Measurements from ENCODE around the gene LRP1B. TPM values are rescaled to one million over a fixed set of nuclear protein-coding genes. Genes with fewer than 3 reads are reported as not detected.

Gene LRP1B
- polyA plus RNA-seq, 1 of the 3 experiments (the other 2 are of a cell fraction) = 0.28 TPM

DNA sequence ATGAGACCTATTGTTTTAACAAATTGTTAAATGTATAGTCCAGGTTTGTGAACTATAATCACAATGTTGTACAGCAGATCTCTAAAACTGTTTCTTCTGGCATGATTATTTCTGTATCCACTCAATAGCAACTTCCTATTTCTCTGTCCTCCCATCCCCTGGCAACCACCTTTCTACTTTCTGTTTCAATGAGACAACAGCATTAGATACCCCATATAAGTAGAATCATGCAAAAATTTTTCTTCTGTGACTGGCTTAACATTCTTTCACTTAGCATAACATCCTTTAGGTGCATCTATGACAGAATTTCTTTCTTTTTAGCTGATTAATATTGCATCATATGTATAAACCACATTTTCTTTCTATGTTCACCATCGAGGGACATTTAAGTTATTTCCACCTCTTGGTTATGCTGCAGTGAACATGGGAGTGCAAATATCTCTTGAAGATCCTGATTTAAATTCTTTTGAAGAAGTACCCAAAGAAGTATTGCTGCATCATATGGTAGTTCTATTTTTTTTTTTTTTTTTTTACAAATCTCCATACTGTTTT lies 713.5 kb downstream of the LRP1B start:
- no peak overlapping the region for H3K9ac ChIP-seq
- CTCF ChIA-PET = no interaction called here
- no peak overlapping the region for H3K27ac ChIP-seq (ENCODE audit: low read depth in 2 of 2, low read length in 1 of 2)
- 64% methylated on average over 1 of the region's 1 CpG for WGBS (ENCODE audit: low lambda C conversion rate)
- H2AFZ ChIP-seq (ENCODE audit: low read depth) = 0 out of 2 replicates have a peak overlapping the region, but pooled peaks have one; percentile 2
- no peaks in the 10 kb centered on the region for H3F3A ChIP-seq (replicated peaks; ENCODE audit: insufficient read depth)
- H3K9me2 ChIP-seq = no peaks in the 10 kb centered on the region
- no peaks in the 10 kb centered on the region for H3K9me3 ChIP-seq
- H3K4me3 ChIP-seq (ENCODE audit: low read depth in 2 of 2, low read length in 1 of 2) = no peak overlapping the region
- no peaks in the 10 kb centered on the region for H3K36me3 ChIP-seq (replicated peaks in 1 of 2; ENCODE audit: control insufficient read depth in 1 of 2, insufficient read depth in 2 of 2, low read length in 1 of 2)
- POLR2A ChIA-PET = no interaction called here
- no peaks in the 10 kb centered on the region for H3K79me2 ChIP-seq (ENCODE audit: insufficient read depth)
- TF ChIP-seq, protein P1, sequence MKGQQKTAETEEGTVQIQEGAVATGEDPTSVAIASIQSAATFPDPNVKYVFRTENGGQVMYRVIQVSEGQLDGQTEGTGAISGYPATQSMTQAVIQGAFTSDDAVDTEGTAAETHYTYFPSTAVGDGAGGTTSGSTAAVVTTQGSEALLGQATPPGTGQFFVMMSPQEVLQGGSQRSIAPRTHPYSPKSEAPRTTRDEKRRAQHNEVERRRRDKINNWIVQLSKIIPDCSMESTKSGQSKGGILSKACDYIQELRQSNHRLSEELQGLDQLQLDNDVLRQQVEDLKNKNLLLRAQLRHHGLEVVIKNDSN (IDR thresholded peaks at IDR 0.05; ENCODE audit: borderline replicate concordance, low read depth) = no peak
- TF ChIP-seq SIN3A (IDR thresholded peaks at IDR 0.05; ENCODE audit: borderline replicate concordance, low read depth, low read length) (no peak), FOXM1 (IDR thresholded peaks at IDR 0.05; ENCODE audit: low read depth) (no peak), CHD2 (IDR thresholded peaks at IDR 0.05; ENCODE audit: low read length, partially characterized antibody) (no peak), NFIC (IDR thresholded peaks at IDR 0.05; ENCODE audit: borderline replicate concordance) (no peak), ELF1 (IDR thresholded peaks at IDR 0.05) (no peak), RFX5 (IDR thresholded peaks at IDR 0.05; ENCODE audit: low read length) (no peak), EP300 (IDR thresholded peaks at IDR 0.05; ENCODE audit: borderline replicate concordance in 1 of 2, low read depth in 1 of 2, low read length in 1 of 2) (no peak), TAF1 (IDR thresholded peaks at IDR 0.05; ENCODE audit: borderline replicate concordance, low read depth, low read length) (no peak), SMC3 (IDR thresholded peaks at IDR 0.05; ENCODE audit: low read depth, low read length) (no peak), FOSL2 (IDR thresholded peaks at IDR 0.05; ENCODE audit: borderline replicate concordance, low read depth) (no peak), RCOR1 (IDR thresholded peaks at IDR 0.05; ENCODE audit: low read length) (no peak), FOXJ3 (CRISPR knock-in tag; IDR thresholded peaks at IDR 0.05) (no peak), JUND (IDR thresholded peaks at IDR 0.05) (no peak), GABPA (IDR thresholded peaks at IDR 0.05; ENCODE audit: low read depth) (no peak), EZH2phosphoT487 (IDR thresholded peaks at IDR 0.05; ENCODE audit: borderline replicate concordance, low read depth) (no peak), POLR2AphosphoS5 (IDR thresholded peaks at IDR 0.05; ENCODE audit: low read depth, low read length) (no peak)
- TF ChIP-seq, protein P2, sequence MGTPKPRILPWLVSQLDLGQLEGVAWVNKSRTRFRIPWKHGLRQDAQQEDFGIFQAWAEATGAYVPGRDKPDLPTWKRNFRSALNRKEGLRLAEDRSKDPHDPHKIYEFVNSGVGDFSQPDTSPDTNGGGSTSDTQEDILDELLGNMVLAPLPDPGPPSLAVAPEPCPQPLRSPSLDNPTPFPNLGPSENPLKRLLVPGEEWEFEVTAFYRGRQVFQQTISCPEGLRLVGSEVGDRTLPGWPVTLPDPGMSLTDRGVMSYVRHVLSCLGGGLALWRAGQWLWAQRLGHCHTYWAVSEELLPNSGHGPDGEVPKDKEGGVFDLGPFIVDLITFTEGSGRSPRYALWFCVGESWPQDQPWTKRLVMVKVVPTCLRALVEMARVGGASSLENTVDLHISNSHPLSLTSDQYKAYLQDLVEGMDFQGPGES (IDR thresholded peaks at IDR 0.05; ENCODE audit: low read depth, low read length) = no peak
- TF ChIP-seq, protein P3, sequence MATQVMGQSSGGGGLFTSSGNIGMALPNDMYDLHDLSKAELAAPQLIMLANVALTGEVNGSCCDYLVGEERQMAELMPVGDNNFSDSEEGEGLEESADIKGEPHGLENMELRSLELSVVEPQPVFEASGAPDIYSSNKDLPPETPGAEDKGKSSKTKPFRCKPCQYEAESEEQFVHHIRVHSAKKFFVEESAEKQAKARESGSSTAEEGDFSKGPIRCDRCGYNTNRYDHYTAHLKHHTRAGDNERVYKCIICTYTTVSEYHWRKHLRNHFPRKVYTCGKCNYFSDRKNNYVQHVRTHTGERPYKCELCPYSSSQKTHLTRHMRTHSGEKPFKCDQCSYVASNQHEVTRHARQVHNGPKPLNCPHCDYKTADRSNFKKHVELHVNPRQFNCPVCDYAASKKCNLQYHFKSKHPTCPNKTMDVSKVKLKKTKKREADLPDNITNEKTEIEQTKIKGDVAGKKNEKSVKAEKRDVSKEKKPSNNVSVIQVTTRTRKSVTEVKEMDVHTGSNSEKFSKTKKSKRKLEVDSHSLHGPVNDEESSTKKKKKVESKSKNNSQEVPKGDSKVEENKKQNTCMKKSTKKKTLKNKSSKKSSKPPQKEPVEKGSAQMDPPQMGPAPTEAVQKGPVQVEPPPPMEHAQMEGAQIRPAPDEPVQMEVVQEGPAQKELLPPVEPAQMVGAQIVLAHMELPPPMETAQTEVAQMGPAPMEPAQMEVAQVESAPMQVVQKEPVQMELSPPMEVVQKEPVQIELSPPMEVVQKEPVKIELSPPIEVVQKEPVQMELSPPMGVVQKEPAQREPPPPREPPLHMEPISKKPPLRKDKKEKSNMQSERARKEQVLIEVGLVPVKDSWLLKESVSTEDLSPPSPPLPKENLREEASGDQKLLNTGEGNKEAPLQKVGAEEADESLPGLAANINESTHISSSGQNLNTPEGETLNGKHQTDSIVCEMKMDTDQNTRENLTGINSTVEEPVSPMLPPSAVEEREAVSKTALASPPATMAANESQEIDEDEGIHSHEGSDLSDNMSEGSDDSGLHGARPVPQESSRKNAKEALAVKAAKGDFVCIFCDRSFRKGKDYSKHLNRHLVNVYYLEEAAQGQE (IDR thresholded peaks at IDR 0.05; ENCODE audit: low read depth, low read length) = no peak
- DNase-seq = no peak
- H3K4me1 ChIP-seq (ENCODE audit: control insufficient read depth in 1 of 2, insufficient read depth in 2 of 2, low read depth in 1 of 2, low read length in 1 of 2) = no peaks in the 10 kb centered on the region
- H3K27me3 ChIP-seq (ENCODE audit: insufficient read depth) = no peaks in the 10 kb centered on the region
- H3K4me2 ChIP-seq = no peak overlapping the region
- H4K20me1 ChIP-seq (ENCODE audit: insufficient read depth) = no peaks in the 10 kb centered on the region
